H1 (cell line): Measurements from ENCODE around the gene KIF3B. TPM values are rescaled to one million over a fixed set of nuclear protein-coding genes. Genes with fewer than 3 reads are reported as not detected.

ENCODE experiments used
- RNF2 ChIP-seq: fragments of 200-900, 300-1000 bp; sonication (generic); IDR thresholded peaks from 2 replicates; pipeline ENCODE4 v1.7.1; 2016; ENCODE audit warnings: borderline replicate concordance, low read depth, mild to moderate bottlenecking, antibody characterized with exemption, low read length; ENCODE audit not compliant: poor library complexity, severe bottlenecking; ENCODE audit errors: missing control alignments
- TCF12 ChIP-seq: IDR thresholded peaks from 2 replicates; pipeline ENCODE4 v1.6.1; 2011; ENCODE audit warnings: low read depth, mild to moderate bottlenecking, low read length
- polyA plus RNA-seq, 7 experiments: library from polyadenylated mRNA; depleted of rRNA in 3 of 7; stranded (reverse) in 5 of 7; unstranded in 2 of 7; fragments of >200 nt in 5 of 7; fragments of 200-250 nt in 2 of 7; gene quantifications; 1 replicate in 5 of 7; 2 replicates in 1 of 7; 4 replicates in 1 of 7; pipeline versions ENCODE4 v1.2.1 to v1.2.3, GENCODE V29; 2011 to 2013; ENCODE audit warnings: missing spikeins in 2 of 7, mixed read lengths in 2 of 7
- total RNA-seq: library from RNA; stranded (reverse); fragmentation: NEBNext Ultra II Directional; extraction: Animal tissue kit (Norgen Biotek cat#: 25700); gene quantifications from 2 replicates; pipeline ENCODE4 v1.2.1, GENCODE V29; 2021

Gene KIF3B
- total and polyA plus RNA-seq, 2 of the 8 experiments (the other 6 are each of a cell fraction or from before 2014, with no cell fraction given): 10.1 to 22.4 TPM

DNA sequence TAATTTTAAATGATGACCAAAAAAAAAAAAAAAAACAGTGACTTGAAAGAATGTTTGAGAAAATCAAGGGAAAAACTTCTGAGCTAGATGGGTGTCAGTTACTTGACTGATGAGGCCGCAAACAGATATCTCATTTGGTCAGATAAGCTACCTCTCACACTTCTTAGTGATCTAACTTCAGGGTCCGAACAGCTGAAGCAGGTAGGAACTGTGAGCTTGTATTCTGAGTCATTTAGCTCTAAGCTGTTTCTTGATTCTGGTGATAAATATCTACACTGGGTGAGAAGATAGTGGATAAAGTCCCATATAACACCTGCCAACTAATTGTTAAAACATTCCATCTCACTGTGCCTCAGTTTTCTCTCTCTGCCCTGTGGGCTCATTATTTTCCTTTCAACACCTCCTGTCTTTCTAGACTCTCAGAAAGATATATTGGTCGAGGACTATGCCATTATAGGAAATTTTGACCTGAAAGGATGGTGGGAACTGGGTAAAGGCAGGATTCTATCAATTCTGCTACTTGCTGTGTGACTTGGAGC lies 7.7 kb downstream of the KIF3B start (continued):
- TF ChIP-seq RNF2 (no peak), TCF12 (no peak)
